GM18507 (cell line): ENCODE measurements around the gene TTBK2.
A peak's percentile ranks its signal among the peaks of the same experiment; 100 is the strongest.

Source experiments
- DNase-seq: peaks from one replicate; pipeline ENCODE4 v3.0.0; 2011; ENCODE audit warnings: low read depth; ENCODE audit not compliant: insufficient read length; ENCODE audit errors: extremely low spot score
- FAIRE-seq: peaks from 2 replicates; lab custom pipeline; 2011; peaks lifted over from hg19 to GRCh38; lab: Jason Lieb, UNC

The TTBK2 gene

GRCh38 chr15:42712584-42712983 lies 208.0 kb downstream of the TTBK2 start:
- DNase-seq: no peak
- no peak for FAIRE-seq

GRCh38 chr15:42711746-42712145 lies 208.8 kb downstream of the TTBK2 start:
- no peak for DNase-seq
- FAIRE-seq: no peak

- FAIRE-seq (no peak), DNase-seq (no peak)
Observed at GRCh38 chr15:42710662-42711061, 209.9 kb downstream of the TTBK2 start.

GRCh38 chr15:42707873-42708544 lies 212.6 kb downstream of the TTBK2 start:
- DNase-seq (no peak), FAIRE-seq (no peak)

- FAIRE-seq: no peak
- no peak for DNase-seq
Observed at GRCh38 chr15:42707068-42707467, 213.5 kb downstream of the TTBK2 start.

- no peak for DNase-seq
- FAIRE-seq: no peak
Observed at GRCh38 chr15:42705336-42705735, 215.2 kb downstream of the TTBK2 start.

- DNase-seq (peak; percentile 50), FAIRE-seq (peak; percentile 86)
Observed at GRCh38 chr15:42704492-42704926, 216.1 kb downstream of the TTBK2 start.

- no peak for FAIRE-seq
- DNase-seq: no peak
Observed at GRCh38 chr15:42696626-42697025, 224.0 kb downstream of the TTBK2 start.

- FAIRE-seq (no peak), DNase-seq (no peak)
Observed at GRCh38 chr15:42695527-42696071, 225.0 kb downstream of the TTBK2 start.

- DNase-seq (no peak), FAIRE-seq (no peak)
Observed at GRCh38 chr15:42694398-42694797, 226.2 kb downstream of the TTBK2 start.

- FAIRE-seq (no peak), DNase-seq (no peak)
Observed at GRCh38 chr15:42693942-42694341, 226.6 kb downstream of the TTBK2 start.

GRCh38 chr15:42693496-42693895 lies 227.1 kb downstream of the TTBK2 start:
- DNase-seq (no peak), FAIRE-seq (no peak)

GRCh38 chr15:42692997-42693396 lies 227.6 kb downstream of the TTBK2 start:
- DNase-seq (no peak), FAIRE-seq (no peak)

GRCh38 chr15:42692536-42692935 lies 228.0 kb downstream of the TTBK2 start:
- no peak for FAIRE-seq

GRCh38 chr15:42691770-42692169 lies 228.8 kb downstream of the TTBK2 start:
- DNase-seq (no peak), FAIRE-seq (no peak)

More at GRCh38 chr15:42692536-42692935, 228.0 kb downstream of the TTBK2 start:
- DNase-seq: no peak

GRCh38 chr15:42691308-42691707 lies 229.3 kb downstream of the TTBK2 start:
- FAIRE-seq (no peak), DNase-seq (no peak)
